HCT116 (cell line): Measurements from ENCODE around the gene EMP1.

Experiments
- EZH2 ChIP-seq: fragments of 200-600 bp; sonication (generic); IDR thresholded peaks from 2 replicates; pipeline ENCODE4 v1.6.1; 2017; ENCODE audit warnings: antibody characterized with exemption, mixed run types
- EZH2phosphoT487 ChIP-seq: fragments of 200-600 bp; IDR thresholded peaks from 2 replicates; pipeline ENCODE4 v1.6.1; 2018; ENCODE audit warnings: antibody characterized with exemption, borderline replicate concordance
- POLR2A ChIP-seq: IDR thresholded peaks from 2 replicates; pipeline ENCODE4 v1.7.0; 2011; ENCODE audit warnings: borderline replicate concordance; ENCODE audit not compliant: insufficient read depth, insufficient read length; ENCODE audit errors: extremely low read depth
- POLR2AphosphoS5 ChIP-seq: IDR thresholded peaks from 2 replicates; pipeline ENCODE4 v1.6.1; 2011; ENCODE audit warnings: mild to moderate bottlenecking, low read depth, low read length, moderate library complexity
- RAD21 ChIP-seq: IDR thresholded peaks from 2 replicates; pipeline ENCODE4 v1.6.1; 2012; ENCODE audit warnings: low read depth, mild to moderate bottlenecking
- SIN3A ChIP-seq: IDR thresholded peaks from 2 replicates; pipeline ENCODE4 v1.6.1; 2012; ENCODE audit warnings: low read depth
- SP1 ChIP-seq: IDR thresholded peaks from 2 replicates; pipeline ENCODE4 v1.6.1; 2012; ENCODE audit warnings: low read depth
- YY1 ChIP-seq: IDR thresholded peaks from 2 replicates; pipeline ENCODE4 v1.6.1; 2011; ENCODE audit warnings: low read length, low read depth, moderate library complexity, mild to moderate bottlenecking; ENCODE audit not compliant: insufficient replicate concordance; ENCODE audit errors: extremely low read depth
- ZFX ChIP-seq: fragments of 450-650 bp; IDR thresholded peaks from 2 replicates; pipeline ENCODE4 v1.6.1; 2017
- TF ChIP-seq, protein P1 (sequence below), 3 experiments: fragments of 200-600 bp in 1 of 3; sonication (generic) in 1 of 3; IDR thresholded peaks in 2 of 3; conservative IDR thresholded peaks in 1 of 3; 2 replicates each; pipeline ENCODE4 v1.5.1; 2012 to 2017; ENCODE audit warnings: low read depth in 2 of 3, low read length in 2 of 3, antibody characterized with exemption in 1 of 3, borderline replicate concordance in 1 of 3, control low read depth in 1 of 3, mild to moderate bottlenecking in 1 of 3, mixed read lengths in 1 of 3, mixed run types in 1 of 3, moderate library complexity in 1 of 3; ENCODE audit not compliant: insufficient read depth in 1 of 3
- TF ChIP-seq, protein P2 (sequence below): IDR thresholded peaks from 2 replicates; pipeline ENCODE4 v1.6.1; 2012
- TF ChIP-seq, protein P3 (sequence below): IDR thresholded peaks from 2 replicates; pipeline ENCODE4 v1.6.1; 2012
- TF ChIP-seq, protein P4 (sequence below): IDR thresholded peaks from 2 replicates; pipeline ENCODE4 v1.6.1; 2012; ENCODE audit warnings: low read depth

DNA sequence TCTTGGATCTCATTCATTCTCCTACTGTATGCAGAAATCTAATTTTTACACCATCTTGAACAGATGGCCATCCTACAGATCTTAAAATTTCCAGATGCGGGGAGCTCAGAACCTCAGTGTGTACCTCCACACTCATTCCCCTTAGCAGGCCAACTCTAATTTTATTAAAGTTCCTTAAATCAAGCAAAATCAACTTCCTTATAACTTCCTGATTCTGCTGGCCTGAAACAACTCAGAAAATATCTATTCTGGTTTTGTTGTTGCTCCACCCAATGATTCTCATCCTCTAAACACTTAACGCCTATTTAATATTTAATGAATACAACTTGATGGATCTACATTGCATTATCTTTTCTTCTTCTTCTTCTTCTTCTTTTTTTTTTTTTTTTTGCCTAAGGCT lies 3.1 kb downstream of the EMP1 start:
- TF ChIP-seq SIN3A (no peak), RAD21 (no peak), EZH2phosphoT487 (no peak), EZH2 (no peak), POLR2AphosphoS5 (no peak), POLR2A (no peak), ZFX (no peak), YY1 (no peak), SP1 (no peak)
- TF ChIP-seq, protein P1, sequence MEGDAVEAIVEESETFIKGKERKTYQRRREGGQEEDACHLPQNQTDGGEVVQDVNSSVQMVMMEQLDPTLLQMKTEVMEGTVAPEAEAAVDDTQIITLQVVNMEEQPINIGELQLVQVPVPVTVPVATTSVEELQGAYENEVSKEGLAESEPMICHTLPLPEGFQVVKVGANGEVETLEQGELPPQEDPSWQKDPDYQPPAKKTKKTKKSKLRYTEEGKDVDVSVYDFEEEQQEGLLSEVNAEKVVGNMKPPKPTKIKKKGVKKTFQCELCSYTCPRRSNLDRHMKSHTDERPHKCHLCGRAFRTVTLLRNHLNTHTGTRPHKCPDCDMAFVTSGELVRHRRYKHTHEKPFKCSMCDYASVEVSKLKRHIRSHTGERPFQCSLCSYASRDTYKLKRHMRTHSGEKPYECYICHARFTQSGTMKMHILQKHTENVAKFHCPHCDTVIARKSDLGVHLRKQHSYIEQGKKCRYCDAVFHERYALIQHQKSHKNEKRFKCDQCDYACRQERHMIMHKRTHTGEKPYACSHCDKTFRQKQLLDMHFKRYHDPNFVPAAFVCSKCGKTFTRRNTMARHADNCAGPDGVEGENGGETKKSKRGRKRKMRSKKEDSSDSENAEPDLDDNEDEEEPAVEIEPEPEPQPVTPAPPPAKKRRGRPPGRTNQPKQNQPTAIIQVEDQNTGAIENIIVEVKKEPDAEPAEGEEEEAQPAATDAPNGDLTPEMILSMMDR (IDR thresholded peaks at IDR 0.05 in 2 of 3, conservative IDR thresholded peaks at IDR 0.05 in 1 of 3; ENCODE audit: borderline replicate concordance in 1 of 3, insufficient read depth in 1 of 3, low read depth in 2 of 3, low read length in 2 of 3): no peak
- TF ChIP-seq, protein P2, sequence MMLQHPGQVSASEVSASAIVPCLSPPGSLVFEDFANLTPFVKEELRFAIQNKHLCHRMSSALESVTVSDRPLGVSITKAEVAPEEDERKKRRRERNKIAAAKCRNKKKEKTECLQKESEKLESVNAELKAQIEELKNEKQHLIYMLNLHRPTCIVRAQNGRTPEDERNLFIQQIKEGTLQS: no peak
- TF ChIP-seq, protein P3, sequence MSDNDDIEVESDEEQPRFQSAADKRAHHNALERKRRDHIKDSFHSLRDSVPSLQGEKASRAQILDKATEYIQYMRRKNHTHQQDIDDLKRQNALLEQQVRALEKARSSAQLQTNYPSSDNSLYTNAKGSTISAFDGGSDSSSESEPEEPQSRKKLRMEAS: no peak
- TF ChIP-seq, protein P4, sequence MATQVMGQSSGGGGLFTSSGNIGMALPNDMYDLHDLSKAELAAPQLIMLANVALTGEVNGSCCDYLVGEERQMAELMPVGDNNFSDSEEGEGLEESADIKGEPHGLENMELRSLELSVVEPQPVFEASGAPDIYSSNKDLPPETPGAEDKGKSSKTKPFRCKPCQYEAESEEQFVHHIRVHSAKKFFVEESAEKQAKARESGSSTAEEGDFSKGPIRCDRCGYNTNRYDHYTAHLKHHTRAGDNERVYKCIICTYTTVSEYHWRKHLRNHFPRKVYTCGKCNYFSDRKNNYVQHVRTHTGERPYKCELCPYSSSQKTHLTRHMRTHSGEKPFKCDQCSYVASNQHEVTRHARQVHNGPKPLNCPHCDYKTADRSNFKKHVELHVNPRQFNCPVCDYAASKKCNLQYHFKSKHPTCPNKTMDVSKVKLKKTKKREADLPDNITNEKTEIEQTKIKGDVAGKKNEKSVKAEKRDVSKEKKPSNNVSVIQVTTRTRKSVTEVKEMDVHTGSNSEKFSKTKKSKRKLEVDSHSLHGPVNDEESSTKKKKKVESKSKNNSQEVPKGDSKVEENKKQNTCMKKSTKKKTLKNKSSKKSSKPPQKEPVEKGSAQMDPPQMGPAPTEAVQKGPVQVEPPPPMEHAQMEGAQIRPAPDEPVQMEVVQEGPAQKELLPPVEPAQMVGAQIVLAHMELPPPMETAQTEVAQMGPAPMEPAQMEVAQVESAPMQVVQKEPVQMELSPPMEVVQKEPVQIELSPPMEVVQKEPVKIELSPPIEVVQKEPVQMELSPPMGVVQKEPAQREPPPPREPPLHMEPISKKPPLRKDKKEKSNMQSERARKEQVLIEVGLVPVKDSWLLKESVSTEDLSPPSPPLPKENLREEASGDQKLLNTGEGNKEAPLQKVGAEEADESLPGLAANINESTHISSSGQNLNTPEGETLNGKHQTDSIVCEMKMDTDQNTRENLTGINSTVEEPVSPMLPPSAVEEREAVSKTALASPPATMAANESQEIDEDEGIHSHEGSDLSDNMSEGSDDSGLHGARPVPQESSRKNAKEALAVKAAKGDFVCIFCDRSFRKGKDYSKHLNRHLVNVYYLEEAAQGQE: no peak
